Smooth muscle cell (in vitro differentiated cells): Measurements from ENCODE around the gene FGGY. TPM values are rescaled to one million over a fixed set of nuclear protein-coding genes. Genes with fewer than 3 reads are reported as not detected.
A peak's percentile ranks its signal among the peaks of the same experiment; 100 is the strongest.

Source experiments
- DNase-seq: peaks from one replicate; lab custom pipeline; 2025; ENCODE audit not compliant: unreplicated experiment; lab: John Stamatoyannopoulos, UW
- H2AFZ ChIP-seq: fragments of 200-600 bp; sonication (generic); 2 replicates; pipeline ENCODE4 v1.6.0; 2016; ENCODE audit warnings: antibody characterized with exemption, low read depth, mild to moderate bottlenecking
- H3F3A ChIP-seq: fragments of 200-600 bp; sonication (generic); 2 replicates; pipeline ENCODE4 v1.6.0; 2017; ENCODE audit warnings: antibody characterized with exemption, low read depth
- H3K27ac ChIP-seq: fragments of 200-600 bp; sonication (generic); 2 replicates; pipeline ENCODE4 v1.5.1; 2016; ENCODE audit warnings: low read depth, mild to moderate bottlenecking
- H3K27me3 ChIP-seq: fragments of 200-600 bp; sonication (generic); 2 replicates; pipeline ENCODE4 v1.6.1; 2016; ENCODE audit warnings: low read depth, mild to moderate bottlenecking
- H3K36me3 ChIP-seq: fragments of 200-600 bp; sonication (generic); 2 replicates; pipeline ENCODE4 v1.5.1; 2016; ENCODE audit warnings: low read depth
- H3K4me1 ChIP-seq: fragments of 200-600 bp; sonication (generic); 2 replicates; pipeline ENCODE4 v1.5.1; 2016; ENCODE audit warnings: low read depth
- H3K4me2 ChIP-seq: fragments of 200-600 bp; sonication (generic); 2 replicates; pipeline ENCODE4 v1.6.0; 2016; ENCODE audit warnings: mild to moderate bottlenecking
- H3K4me3 ChIP-seq: fragments of 200-600 bp; sonication (generic); 2 replicates; pipeline ENCODE4 v1.5.1; 2016; ENCODE audit warnings: mild to moderate bottlenecking
- H3K79me2 ChIP-seq: fragments of 200-600 bp; sonication (generic); 2 replicates; pipeline ENCODE4 v1.6.0; 2016; ENCODE audit warnings: low read depth, mild to moderate bottlenecking
- H3K9ac ChIP-seq: fragments of 200-600 bp; sonication (generic); 2 replicates; pipeline ENCODE4 v1.6.0; 2016; ENCODE audit warnings: low read depth
- H3K9me3 ChIP-seq: fragments of 200-600 bp; sonication (generic); replicated peaks from 2 replicates; pipeline ENCODE4 v1.5.1; 2016; ENCODE audit warnings: low read depth
- H4K20me1 ChIP-seq: fragments of 200-600 bp; sonication (generic); 2 replicates; pipeline ENCODE4 v1.6.0; 2016; ENCODE audit warnings: low read depth
- CTCF ChIP-seq: fragments of 200-600 bp; sonication (generic); IDR thresholded peaks from 2 replicates; pipeline ENCODE4 v1.5.1; 2017; ENCODE audit warnings: borderline replicate concordance, mild to moderate bottlenecking, antibody characterized with exemption; ENCODE audit not compliant: insufficient read depth, poor library complexity, severe bottlenecking
- WGBS: methylation state at CpG from one replicate; pipeline ENCODE4 v1.1.7; 2016; ENCODE audit warnings: low lambda C conversion rate; 5-methylcytosine and 5-hydroxymethylcytosine counted together
- polyA plus RNA-seq: library from polyadenylated mRNA; unstranded; fragments of >200 nt; fragmentation: Nextera tagmentation; extraction: Ambion mirVana; gene quantifications from 2 replicates; pipeline ENCODE4 v1.2.1, GENCODE V29; 2016
- total RNA-seq: library from RNA; depleted of rRNA; stranded (reverse); fragments of >200 nt; gene quantifications from 2 replicates; pipeline ENCODE4 v1.2.3, GENCODE V29; 2014

FGGY gene
- total and polyA plus RNA-seq, 2 experiments from 2014 or later, result 5.1 to 9.2 TPM

GRCh38 chr1:59520827-59521418 lies 224.0 kb downstream of the FGGY start:
- H2AFZ ChIP-seq, result peak overlapping the region; percentile 59
- no peak overlapping the region for H3K9ac ChIP-seq
- no peak overlapping the region for H3K4me3 ChIP-seq
- peaks cover 5% of the 10 kb centered on the region for H3F3A ChIP-seq
- no peaks in the 10 kb centered on the region for H3K9me3 ChIP-seq
- WGBS, result 36% methylated on average over 12 of the region's 12 CpGs
- no peak for TF ChIP-seq CTCF
- no peak for DNase-seq
- H3K4me2 ChIP-seq, result peak overlapping the region; percentile 28
- peak overlapping the region; percentile 52 for H3K27ac ChIP-seq
- H3K36me3 ChIP-seq, result no peaks in the 10 kb centered on the region
- no peaks in the 10 kb centered on the region for H3K4me1 ChIP-seq
- no peaks in the 10 kb centered on the region for H3K79me2 ChIP-seq
- H3K27me3 ChIP-seq, result no peaks in the 10 kb centered on the region
- no peaks in the 10 kb centered on the region for H4K20me1 ChIP-seq

DNA sequence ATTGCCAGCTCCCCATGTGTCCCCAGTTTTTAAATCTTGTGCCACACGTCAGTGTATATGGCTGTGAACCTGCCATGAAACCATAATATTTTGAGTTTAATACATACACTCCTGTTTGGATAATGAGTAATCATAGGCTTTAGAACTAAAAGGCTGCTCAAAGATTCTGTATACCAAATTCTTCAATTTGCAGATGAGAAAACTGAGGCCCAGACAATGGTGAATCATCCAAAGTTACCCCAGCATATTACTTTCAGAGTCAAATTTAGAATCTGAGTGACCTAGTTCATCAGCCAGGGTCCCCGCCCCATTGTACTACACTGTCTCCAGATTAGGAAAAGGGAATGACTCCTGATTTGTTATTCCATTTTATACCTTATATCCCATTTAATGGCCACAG lies 224.6 kb downstream of the FGGY start:
- Histone ChIP-seq H3K4me1 (no peaks in the 10 kb centered on the region), H4K20me1 (no peaks in the 10 kb centered on the region), H3K36me3 (no peaks in the 10 kb centered on the region), H3K4me3 (no peak overlapping the region), H3K4me2 (peak overlapping the region; percentile 28), H3K27me3 (no peaks in the 10 kb centered on the region), H3K79me2 (no peaks in the 10 kb centered on the region), H2AFZ (peak overlapping the region; percentile 59), H3K9ac (no peak overlapping the region), H3K9me3 (no peaks in the 10 kb centered on the region), H3K27ac (peak overlapping the region; percentile 52), H3F3A (peaks cover 5% of the 10 kb centered on the region)
- 77% methylated on average over 2 of the region's 2 CpGs for WGBS
- DNase-seq, result no peak
- no peak for TF ChIP-seq CTCF

GRCh38 chr1:59522925-59523505 lies 226.1 kb downstream of the FGGY start:
- no peak overlapping the region for H3K4me3 ChIP-seq
- no peak overlapping the region for H2AFZ ChIP-seq
- H3K27ac ChIP-seq, result no peak overlapping the region
- H3K79me2 ChIP-seq, result no peaks in the 10 kb centered on the region
- H3K4me2 ChIP-seq, result no peak overlapping the region
- H3K9me3 ChIP-seq, result no peaks in the 10 kb centered on the region
- H3K9ac ChIP-seq, result no peak overlapping the region
- H3F3A ChIP-seq, result peaks cover 5% of the 10 kb centered on the region
- no peak for DNase-seq
- no peaks in the 10 kb centered on the region for H3K27me3 ChIP-seq
- no peak for TF ChIP-seq CTCF
- H3K36me3 ChIP-seq, result no peaks in the 10 kb centered on the region
- no peaks in the 10 kb centered on the region for H3K4me1 ChIP-seq
- WGBS, result 77% methylated on average over 4 of the region's 4 CpGs
- H4K20me1 ChIP-seq, result no peaks in the 10 kb centered on the region
